Caco-2 (cell line): Measurements from ENCODE around the gene LCN12. TPM values are rescaled to one million over a fixed set of nuclear protein-coding genes. Genes with fewer than 3 reads are reported as not detected.

Experiments
- BruUV-seq: library from RNA; stranded (reverse); fragments of 400-500 nt; replicated peaks from 2 replicates; lab custom pipeline; 2021; lab: Mats Ljungman, UMichigan
- CTCF ChIA-PET: fragments of 300-600 bp; sonication (Branson Sonifier 250); formaldehyde crosslinking; loops from one replicate; lab custom pipeline; 2022; ENCODE audit warnings: antibody characterized with exemption; lab: Charles Lee
- POLR2A ChIA-PET: fragments of 300-600 bp; sonication (Branson Sonifier 250); formaldehyde crosslinking; loops from one replicate; lab custom pipeline; 2022; ENCODE audit warnings: antibody characterized with exemption; lab: Charles Lee
- DNase-seq, 2 experiments: peaks; one replicate each; pipeline versions ENCODE4 v3.0.0 to v3.0.0-alpha.2; 2020 to 2022
- H3K27me3 ChIP-seq: replicated peaks from 2 replicates; pipeline ENCODE4 v1.6.0; 2011; ENCODE audit warnings: low read length; ENCODE audit not compliant: control insufficient read depth, insufficient read depth
- H3K36me3 ChIP-seq: 2 replicates; pipeline ENCODE4 v1.5.1; 2011; ENCODE audit warnings: low read length; ENCODE audit not compliant: control insufficient read depth, insufficient read depth
- H3K4me1 ChIP-seq: fragments of 250-450 bp; sonication (Bioruptor Pico); 2 replicates; pipeline ENCODE4 v1.5.1; 2020; ENCODE audit warnings: mild to moderate bottlenecking
- H3K4me3 ChIP-seq: 2 replicates; pipeline ENCODE4 v1.5.1; 2011; ENCODE audit warnings: low read depth, mild to moderate bottlenecking, control low read depth, low read length
- H3K9me3 ChIP-seq: fragments of 250-450 bp; sonication (Bioruptor Pico); 2 replicates; pipeline ENCODE4 v1.5.1; 2020; ENCODE audit warnings: mild to moderate bottlenecking, moderate library complexity
- H3K27ac Mint-ChIP-seq: one replicate; pipeline ENCODE4 v1.8.0; 2022; ENCODE audit warnings: mixed read lengths; ENCODE audit not compliant: unreplicated experiment
- H3K27me3 Mint-ChIP-seq: one replicate; pipeline ENCODE4 v1.8.0; 2022; ENCODE audit warnings: mixed read lengths; ENCODE audit not compliant: insufficient read depth, unreplicated experiment
- H3K36me3 Mint-ChIP-seq: one replicate; pipeline ENCODE4 v1.8.0; 2022; ENCODE audit warnings: mild to moderate bottlenecking, mixed read lengths; ENCODE audit not compliant: insufficient read depth, unreplicated experiment
- H3K4me1 Mint-ChIP-seq: one replicate; pipeline ENCODE4 v1.8.0; 2022; ENCODE audit warnings: low read depth, mixed read lengths; ENCODE audit not compliant: unreplicated experiment
- H3K4me3 Mint-ChIP-seq: one replicate; pipeline ENCODE4 v1.8.0; 2022; ENCODE audit warnings: mild to moderate bottlenecking, moderate library complexity, mixed read lengths; ENCODE audit not compliant: unreplicated experiment
- H3K9me3 Mint-ChIP-seq: one replicate; pipeline ENCODE4 v1.8.0; 2022; ENCODE audit warnings: mixed read lengths; ENCODE audit not compliant: unreplicated experiment
- CTCF ChIP-seq, 2 experiments: fragments of 200-600 bp in 1 of 2; IDR thresholded peaks; 1 replicate in 1 of 2; 2 replicates in 1 of 2; pipeline versions ENCODE4 v1.5.1 to v1.8.0; 2011 to 2022; ENCODE audit warnings: antibody characterized with exemption in 1 of 2, control low read depth in 1 of 2, inconsistent platforms in 1 of 2, low read depth in 1 of 2, low read length in 1 of 2, mild to moderate bottlenecking in 1 of 2, moderate library complexity in 1 of 2; ENCODE audit not compliant: insufficient read depth in 1 of 2, severe bottlenecking in 1 of 2, unreplicated experiment in 1 of 2
- intact Hi-C: fragments of 100-400 bp; cut with micrococcal nuclease; formaldehyde crosslinking; loops from one replicate; pipeline ENCODE4 v1.10.0; 2022; ENCODE audit not compliant: unreplicated experiment
- total RNA-seq: library from RNA; stranded (reverse); gene quantifications from 2 replicates; pipeline ENCODE4 v1.2.3, GENCODE V29; 2022

The LCN12 gene
- total RNA-seq, 1 experiment from 2014 or later = 20.0 TPM

GRCh38 chr9:136992819-136993369 lies 40.8 kb downstream of the LCN12 start:
- Histone ChIP-seq H3K27me3 (no peaks in the 10 kb centered on the region), H3K36me3 (no peaks in the 10 kb centered on the region), H3K4me1 (peaks cover 57% of the 10 kb centered on the region), H3K4me3 (peak overlapping the region; percentile 87), H3K9me3 (no peaks in the 10 kb centered on the region)
- DNase-seq = no peak
- H3K9me3 Mint-ChIP-seq = no peaks in the 10 kb centered on the region
- peak overlapping the region; percentile 83 for H3K4me3 Mint-ChIP-seq
- peaks cover 43% of the 10 kb centered on the region for H3K36me3 Mint-ChIP-seq
- intact Hi-C loops = no loop called here
- H3K4me1 Mint-ChIP-seq = peaks cover 30% of the 10 kb centered on the region
- TF ChIP-seq CTCF (IDR thresholded peaks at IDR 0.05; ENCODE audit: insufficient read depth in 1 of 2, low read depth in 1 of 2, low read length in 1 of 2, severe bottlenecking in 1 of 2, unreplicated experiment in 1 of 2) = no peak
- ChIA-PET CTCF (interaction anchor here (1.3 to 2.7 kb wide), 3 partner anchors 36 to 54 kb away, joined by 6 to 18 read pairs (median 10); partner anchors contain the start of gene NPDC1), POLR2A (interaction anchor here (0.6 to 1.0 kb wide), 3 partner anchors 23 to 202 kb away, joined by 3 to 7 read pairs (median 3); partner anchors contain the start of gene TMEM141)
- peak overlapping the region; percentile 74 for H3K27ac Mint-ChIP-seq
- H3K27me3 Mint-ChIP-seq = no peaks in the 10 kb centered on the region
- no TSS peak for BruUV-seq

- ChIA-PET CTCF (interaction anchor here (0.7 to 2.7 kb wide), 2 partner anchors 35 to 242 kb away, joined by 5 to 18 read pairs; no protein-coding TSS in a partner anchor), POLR2A (no interaction called here)
- H3K4me1 Mint-ChIP-seq = peaks cover 24% of the 10 kb centered on the region
- no peak overlapping the region for H3K27ac Mint-ChIP-seq
- no peaks in the 10 kb centered on the region for H3K9me3 Mint-ChIP-seq
- intact Hi-C loops = no loop called here
- H3K27me3 ChIP-seq = no peaks in the 10 kb centered on the region
- no peaks in the 10 kb centered on the region for H3K27me3 Mint-ChIP-seq
- BruUV-seq = no TSS peak
- peak overlapping the region; percentile 83 for H3K4me3 Mint-ChIP-seq
- peaks cover 47% of the 10 kb centered on the region for H3K4me1 ChIP-seq
- peak in 1 of 2 experiments; percentile 61 for DNase-seq
- no peak for TF ChIP-seq CTCF (IDR thresholded peaks at IDR 0.05; ENCODE audit: insufficient read depth in 1 of 2, low read depth in 1 of 2, low read length in 1 of 2, severe bottlenecking in 1 of 2, unreplicated experiment in 1 of 2)
- H3K36me3 ChIP-seq = no peaks in the 10 kb centered on the region
- H3K36me3 Mint-ChIP-seq = peaks cover 45% of the 10 kb centered on the region
- H3K4me3 ChIP-seq = no peak overlapping the region
- H3K9me3 ChIP-seq = no peaks in the 10 kb centered on the region
Measured at GRCh38 chr9:136994180-136994887, 42.3 kb downstream of the LCN12 start.

- Histone ChIP-seq H3K27me3 (no peaks in the 10 kb centered on the region), H3K4me1 (peaks cover 43% of the 10 kb centered on the region), H3K9me3 (no peaks in the 10 kb centered on the region), H3K4me3 (no peak overlapping the region), H3K36me3 (no peaks in the 10 kb centered on the region)
- intact Hi-C loops = no loop called here
- no peak for TF ChIP-seq CTCF (IDR thresholded peaks at IDR 0.05; ENCODE audit: insufficient read depth in 1 of 2, low read depth in 1 of 2, low read length in 1 of 2, severe bottlenecking in 1 of 2, unreplicated experiment in 1 of 2)
- CTCF ChIA-PET = interaction anchor here (2.8 kb wide), 1 partner anchor 40 kb away, joined by 12 read pairs; no protein-coding TSS in a partner anchor
- BruUV-seq = no TSS peak
- Mint-ChIP-seq H3K9me3 (no peaks in the 10 kb centered on the region), H3K27ac (no peak overlapping the region), H3K4me3 (no peak overlapping the region), H3K36me3 (peaks cover 45% of the 10 kb centered on the region), H3K4me1 (peaks cover 19% of the 10 kb centered on the region), H3K27me3 (no peaks in the 10 kb centered on the region)
- DNase-seq = no peak
- POLR2A ChIA-PET = no interaction called here
Measured at GRCh38 chr9:136994888-136995230, 42.8 kb downstream of the LCN12 start.
